ENCODE data around the gene RAB40A.

Gene RAB40A

GRCh38 chrX:103562801-103563200 is 43.5 kb upstream of the RAB40A start:
- Histone ChIP-seq H2AFZ (ENCODE audit: low read depth, low read length, severe bottlenecking) (no peak overlapping the region), H4K20me1 (ENCODE audit: low read depth, low read length) (no peaks in the 10 kb centered on the region), H3F3A (ENCODE audit: insufficient read depth) (no peaks in the 10 kb centered on the region), H3K36me3 (ENCODE audit: low read length) (no peaks in the 10 kb centered on the region), H3K27ac (ENCODE audit: low read depth, low read length) (no peak overlapping the region), H3K9ac (ENCODE audit: low read length) (no peak overlapping the region), H3K79me2 (ENCODE audit: insufficient read depth, low read length) (no peaks in the 10 kb centered on the region), H3K4me3 (ENCODE audit: insufficient read depth, low read length, poor library complexity, severe bottlenecking) (no peak overlapping the region), H3K4me2 (ENCODE audit: low read depth, low read length, poor library complexity, severe bottlenecking) (no peak overlapping the region), H3K27me3 (ENCODE audit: low read length) (no peaks in the 10 kb centered on the region), H3K9me3 (ENCODE audit: insufficient read depth, low read length) (no peaks in the 10 kb centered on the region), H3K9me2 (replicated peaks; ENCODE audit: insufficient read depth, low read length) (no peaks in the 10 kb centered on the region)
- no peak for TF ChIP-seq EZH2phosphoT487 (conservative IDR thresholded peaks at IDR 0.05; ENCODE audit: low read length)
- TF ChIP-seq, protein P1, sequence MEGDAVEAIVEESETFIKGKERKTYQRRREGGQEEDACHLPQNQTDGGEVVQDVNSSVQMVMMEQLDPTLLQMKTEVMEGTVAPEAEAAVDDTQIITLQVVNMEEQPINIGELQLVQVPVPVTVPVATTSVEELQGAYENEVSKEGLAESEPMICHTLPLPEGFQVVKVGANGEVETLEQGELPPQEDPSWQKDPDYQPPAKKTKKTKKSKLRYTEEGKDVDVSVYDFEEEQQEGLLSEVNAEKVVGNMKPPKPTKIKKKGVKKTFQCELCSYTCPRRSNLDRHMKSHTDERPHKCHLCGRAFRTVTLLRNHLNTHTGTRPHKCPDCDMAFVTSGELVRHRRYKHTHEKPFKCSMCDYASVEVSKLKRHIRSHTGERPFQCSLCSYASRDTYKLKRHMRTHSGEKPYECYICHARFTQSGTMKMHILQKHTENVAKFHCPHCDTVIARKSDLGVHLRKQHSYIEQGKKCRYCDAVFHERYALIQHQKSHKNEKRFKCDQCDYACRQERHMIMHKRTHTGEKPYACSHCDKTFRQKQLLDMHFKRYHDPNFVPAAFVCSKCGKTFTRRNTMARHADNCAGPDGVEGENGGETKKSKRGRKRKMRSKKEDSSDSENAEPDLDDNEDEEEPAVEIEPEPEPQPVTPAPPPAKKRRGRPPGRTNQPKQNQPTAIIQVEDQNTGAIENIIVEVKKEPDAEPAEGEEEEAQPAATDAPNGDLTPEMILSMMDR (IDR thresholded peaks at IDR 0.05; ENCODE audit: insufficient read depth, low read length, poor library complexity, severe bottlenecking): no peak

DNA sequence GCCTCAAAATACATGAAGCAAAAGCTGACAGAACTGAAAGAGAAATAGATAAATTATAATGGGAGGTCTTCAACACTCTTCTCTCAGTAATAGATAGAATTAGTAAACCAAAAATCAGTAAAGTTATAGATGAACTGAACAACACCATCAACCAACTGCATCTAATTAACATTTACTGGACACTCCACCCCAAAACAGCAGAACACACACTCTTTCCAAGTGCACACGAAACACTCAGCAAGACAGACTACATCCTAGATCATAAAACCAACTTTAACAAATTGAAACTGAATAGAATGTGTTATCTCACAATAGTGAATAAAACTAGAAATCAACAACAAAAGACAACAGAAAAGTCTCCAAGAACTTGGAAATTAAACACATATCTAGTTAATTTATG is 41.0 kb upstream of the RAB40A start:
- Histone ChIP-seq H3K36me3 (ENCODE audit: low read length) (no peaks in the 10 kb centered on the region), H3K4me3 (ENCODE audit: insufficient read depth, low read length, poor library complexity, severe bottlenecking) (no peak overlapping the region), H3K4me2 (ENCODE audit: low read depth, low read length, poor library complexity, severe bottlenecking) (no peak overlapping the region), H3K9ac (ENCODE audit: low read length) (no peak overlapping the region), H2AFZ (ENCODE audit: low read depth, low read length, severe bottlenecking) (no peak overlapping the region), H3K79me2 (ENCODE audit: insufficient read depth, low read length) (no peaks in the 10 kb centered on the region), H4K20me1 (ENCODE audit: low read depth, low read length) (no peaks in the 10 kb centered on the region), H3K27ac (ENCODE audit: low read depth, low read length) (no peak overlapping the region), H3F3A (ENCODE audit: insufficient read depth) (no peaks in the 10 kb centered on the region), H3K27me3 (ENCODE audit: low read length) (no peaks in the 10 kb centered on the region), H3K9me3 (ENCODE audit: insufficient read depth, low read length) (no peaks in the 10 kb centered on the region), H3K9me2 (replicated peaks; ENCODE audit: insufficient read depth, low read length) (no peaks in the 10 kb centered on the region)
- TF ChIP-seq, protein P1 (IDR thresholded peaks at IDR 0.05; ENCODE audit: insufficient read depth, low read length, poor library complexity, severe bottlenecking): no peak
- no peak for TF ChIP-seq EZH2phosphoT487 (conservative IDR thresholded peaks at IDR 0.05; ENCODE audit: low read length)

- Histone ChIP-seq H3K9me3 (ENCODE audit: insufficient read depth, low read length) (no peaks in the 10 kb centered on the region), H3K36me3 (ENCODE audit: low read length) (no peaks in the 10 kb centered on the region), H3F3A (ENCODE audit: insufficient read depth) (no peaks in the 10 kb centered on the region), H3K79me2 (ENCODE audit: insufficient read depth, low read length) (no peaks in the 10 kb centered on the region), H4K20me1 (ENCODE audit: low read depth, low read length) (no peaks in the 10 kb centered on the region), H3K4me2 (ENCODE audit: low read depth, low read length, poor library complexity, severe bottlenecking) (no peak overlapping the region), H3K9me2 (replicated peaks; ENCODE audit: insufficient read depth, low read length) (no peaks in the 10 kb centered on the region), H3K27me3 (ENCODE audit: low read length) (no peaks in the 10 kb centered on the region), H3K27ac (ENCODE audit: low read depth, low read length) (no peak overlapping the region), H2AFZ (ENCODE audit: low read depth, low read length, severe bottlenecking) (no peak overlapping the region), H3K4me3 (ENCODE audit: insufficient read depth, low read length, poor library complexity, severe bottlenecking) (no peak overlapping the region), H3K9ac (ENCODE audit: low read length) (no peak overlapping the region)
- TF ChIP-seq, protein P1 (IDR thresholded peaks at IDR 0.05; ENCODE audit: insufficient read depth, low read length, poor library complexity, severe bottlenecking): no peak
- TF ChIP-seq EZH2phosphoT487 (conservative IDR thresholded peaks at IDR 0.05; ENCODE audit: low read length): no peak
Measured at GRCh38 chrX:103556963-103557612, 37.8 kb upstream of the RAB40A start.
